GM12878 (cell line): ENCODE results near the gene OPN5.

Experiments used
- CEBPB ChIP-seq, 2 experiments: fragments of 150-350 bp in 1 of 2; IDR thresholded peaks; 2 replicates each; pipeline ENCODE4 v1.6.1; 2012 to 2014; ENCODE audit warnings: low read depth in 2 of 2, low read length in 2 of 2, borderline replicate concordance in 1 of 2, inconsistent platforms in 1 of 2
- HDAC2 ChIP-seq: fragments of 200-600 bp; sonication (generic); IDR thresholded peaks from 2 replicates; pipeline ENCODE4 v1.6.1; 2017
- POLR2A ChIP-seq: IDR thresholded peaks from 2 replicates; pipeline ENCODE4 v1.6.1; 2011; ENCODE audit warnings: low read depth, mild to moderate bottlenecking, low read length
- RCOR1 ChIP-seq: conservative IDR thresholded peaks from 2 replicates; pipeline ENCODE4 v1.6.1; 2012; ENCODE audit warnings: low read depth, low read length, improper control_type of control experiment

GRCh38 chr6:47804821-47805220, 23.0 kb downstream of the OPN5 start:
- no peak for TF ChIP-seq POLR2A
- no peak for TF ChIP-seq CEBPB (IDR thresholded peaks at IDR 0.05; ENCODE audit: borderline replicate concordance in 1 of 2, low read depth in 2 of 2, low read length in 2 of 2)
- no peak for TF ChIP-seq RCOR1
- no peak for TF ChIP-seq HDAC2
